Posterior cingulate gyrus (tissue), 11 donors: ENCODE data around the gene CDC25A.

Experiments used
- DNase-seq, 10 donors: peaks; one replicate each; pipeline versions ENCODE4 v3.0.0 to v3.0.0-alpha.2; 2020 to 2021; ENCODE audit warnings: mixed read lengths in 3 of 10
- intact Hi-C: fragments of 100-400 bp; cut with DNase I; formaldehyde crosslinking; loops from one replicate; pipeline ENCODE4 v1.15.1; 2023

Gene CDC25A

GRCh38 chr3:48143992-48144391 lies 44.2 kb downstream of the CDC25A start:
- peak in 1 of 10 donors; percentile 35 for DNase-seq
- intact Hi-C loops, result no loop called here

- intact Hi-C loops, result no loop called here
Measured at GRCh38 chr3:48143567-48143966, 44.6 kb downstream of the CDC25A start.

GRCh38 chr3:48142316-48142870 lies 45.8 kb downstream of the CDC25A start:
- DNase-seq, result no peak
- intact Hi-C loops, result no loop called here

More at GRCh38 chr3:48143567-48143966, 44.6 kb downstream of the CDC25A start:
- DNase-seq, result peak in 1 of 10 donors; percentile 23

GRCh38 chr3:48141604-48142137 lies 46.5 kb downstream of the CDC25A start:
- intact Hi-C loops, result no loop called here
- no peak for DNase-seq

GRCh38 chr3:48140936-48141603 lies 47.1 kb downstream of the CDC25A start:
- no peak for DNase-seq
- intact Hi-C loops, result no loop called here

DNA sequence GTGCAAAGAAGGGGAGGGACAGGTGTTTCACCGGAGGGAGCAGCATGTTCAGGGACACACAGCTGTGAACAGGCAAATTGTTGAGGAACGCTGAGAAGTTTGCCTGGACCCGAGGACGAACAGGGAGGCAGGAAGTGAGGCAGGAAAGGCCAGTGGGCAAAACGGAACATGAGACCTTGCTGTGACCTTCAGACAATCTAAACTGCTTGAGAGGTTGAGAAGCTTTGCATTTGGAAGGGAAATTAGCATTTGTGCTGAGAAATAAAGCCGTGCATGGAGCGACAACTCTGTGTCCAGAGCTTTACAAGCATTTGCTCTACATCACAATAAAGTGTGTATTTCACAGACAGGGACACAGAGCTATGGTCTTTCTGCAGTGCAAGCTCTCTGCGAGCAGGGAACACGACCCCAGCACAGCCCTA lies 47.9 kb downstream of the CDC25A start:
- DNase-seq, result no peak
- intact Hi-C loops, result no loop called here

- intact Hi-C loops, result no loop called here
- DNase-seq, result no peak
Measured at GRCh38 chr3:48137425-48137999, 50.7 kb downstream of the CDC25A start.

DNA sequence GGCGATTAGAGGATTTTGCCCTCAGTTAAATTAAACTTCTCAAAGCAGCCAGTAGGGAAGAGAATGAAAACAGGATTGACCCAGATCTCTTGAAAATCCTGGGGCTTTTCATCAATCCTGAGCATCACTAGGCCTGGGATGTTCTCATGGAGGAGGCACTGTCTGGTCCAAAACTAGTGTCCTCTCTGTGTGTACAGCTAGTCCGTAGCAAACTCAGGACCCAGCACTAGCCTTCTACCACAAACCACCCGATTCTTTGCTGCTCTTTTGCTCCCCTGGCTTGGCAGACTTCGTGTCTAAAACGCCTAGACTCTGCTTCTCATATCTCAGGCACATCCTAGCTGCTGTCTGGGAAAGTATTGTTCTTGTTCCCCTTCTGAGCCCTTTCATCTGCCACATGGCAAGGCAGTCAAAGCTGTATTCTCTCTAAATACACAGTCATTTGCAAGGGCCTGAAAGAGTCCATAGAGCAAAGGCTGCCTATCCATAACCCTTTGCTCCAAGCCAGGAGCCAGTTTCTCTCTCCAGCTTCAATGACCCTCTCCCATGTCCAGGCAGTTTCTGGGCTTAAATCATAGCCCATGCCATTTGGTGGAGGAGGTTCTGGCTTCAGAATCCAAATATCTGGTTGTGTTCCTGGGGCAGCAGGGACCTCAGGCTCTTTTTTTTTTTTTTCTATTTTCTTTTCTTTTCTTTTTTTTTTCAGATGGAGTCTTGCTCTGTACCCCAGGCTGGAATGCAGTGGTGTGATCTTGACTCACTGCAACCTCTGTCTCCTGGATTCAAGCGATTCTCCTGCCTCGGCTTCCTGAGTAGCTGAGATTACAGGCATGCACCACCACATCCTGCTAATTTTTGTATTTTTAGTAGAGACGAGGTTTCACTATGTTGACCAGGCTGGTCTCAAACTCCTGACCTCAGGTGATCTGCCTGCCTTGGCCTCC lies 52.4 kb downstream of the CDC25A start:
- DNase-seq, result no peak
- intact Hi-C loops, result no loop called here

DNA sequence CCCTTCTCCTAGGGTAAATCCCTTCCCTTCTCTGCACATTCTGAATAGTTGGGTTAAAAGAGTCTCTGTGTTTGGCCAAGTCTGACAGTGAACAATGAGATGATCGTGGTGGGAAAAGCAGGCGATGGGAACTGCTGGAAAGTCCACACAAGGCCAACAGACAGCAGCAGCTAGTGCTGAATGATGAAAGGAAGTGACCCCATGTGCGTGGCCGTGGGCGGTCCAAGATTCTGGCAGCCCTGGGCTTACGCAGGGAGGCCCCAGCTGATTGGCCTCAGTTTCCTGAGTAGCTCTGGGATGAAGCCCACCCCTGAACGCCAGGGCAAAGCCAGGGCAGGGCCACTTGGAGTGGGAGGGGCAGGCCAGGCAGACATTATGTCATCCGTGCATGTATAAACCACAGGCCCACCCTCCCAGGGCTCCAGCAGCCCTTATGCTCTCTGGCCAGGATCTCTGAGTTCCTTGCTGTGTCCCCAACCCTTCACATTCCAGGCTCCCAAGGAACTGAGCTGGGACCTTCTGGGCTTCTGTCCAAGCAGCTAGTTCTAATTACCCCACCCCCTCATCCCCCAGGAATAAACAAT lies 57.8 kb downstream of the CDC25A start:
- intact Hi-C loops, result no loop called here
- DNase-seq, result peak in 6 of 10 donors; percentile 10 to 78 (median 20)

DNA sequence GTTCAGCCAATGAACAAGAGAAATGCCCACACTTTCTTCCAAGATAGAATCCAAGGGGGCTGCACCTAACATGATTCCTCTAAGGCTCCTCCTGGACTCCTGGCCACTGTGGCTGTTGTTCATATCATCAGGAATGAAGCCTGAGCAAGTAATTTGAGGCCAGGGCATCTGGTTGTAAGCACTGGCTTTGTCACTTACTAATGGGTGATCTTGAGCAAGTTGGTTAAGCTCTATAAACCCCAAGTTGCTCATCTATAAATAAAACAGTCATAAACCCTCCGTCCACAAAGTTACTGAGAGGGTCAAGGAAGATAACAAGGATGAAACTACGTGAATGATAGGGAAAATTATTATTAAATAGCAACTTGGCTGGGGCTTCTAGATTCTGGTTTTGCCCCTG lies 58.3 kb downstream of the CDC25A start:
- intact Hi-C loops, result no loop called here

DNA sequence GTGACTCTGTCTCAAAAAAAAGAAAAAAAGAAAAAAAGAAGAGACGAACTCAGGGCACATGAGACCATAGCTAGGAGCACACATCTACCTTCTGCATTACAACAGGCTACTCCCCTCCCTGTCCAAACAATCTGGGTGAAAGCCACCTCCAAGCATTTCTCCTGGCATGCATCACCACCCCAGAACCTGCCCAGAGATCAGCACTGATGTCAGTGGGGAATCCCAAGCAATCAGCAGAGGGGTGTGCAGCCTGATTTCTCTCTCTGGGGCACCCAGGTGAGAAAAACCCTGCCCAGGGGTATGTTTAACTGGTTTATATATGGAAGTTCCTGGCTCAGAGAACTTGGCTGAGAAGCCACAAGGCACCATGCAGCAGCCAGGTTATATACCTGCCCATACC lies 59.4 kb downstream of the CDC25A start:
- DNase-seq, result no peak
- intact Hi-C loops, result no loop called here

More for the DNA sequence above, 58.3 kb downstream of the CDC25A start:
- DNase-seq, result no peak

DNA sequence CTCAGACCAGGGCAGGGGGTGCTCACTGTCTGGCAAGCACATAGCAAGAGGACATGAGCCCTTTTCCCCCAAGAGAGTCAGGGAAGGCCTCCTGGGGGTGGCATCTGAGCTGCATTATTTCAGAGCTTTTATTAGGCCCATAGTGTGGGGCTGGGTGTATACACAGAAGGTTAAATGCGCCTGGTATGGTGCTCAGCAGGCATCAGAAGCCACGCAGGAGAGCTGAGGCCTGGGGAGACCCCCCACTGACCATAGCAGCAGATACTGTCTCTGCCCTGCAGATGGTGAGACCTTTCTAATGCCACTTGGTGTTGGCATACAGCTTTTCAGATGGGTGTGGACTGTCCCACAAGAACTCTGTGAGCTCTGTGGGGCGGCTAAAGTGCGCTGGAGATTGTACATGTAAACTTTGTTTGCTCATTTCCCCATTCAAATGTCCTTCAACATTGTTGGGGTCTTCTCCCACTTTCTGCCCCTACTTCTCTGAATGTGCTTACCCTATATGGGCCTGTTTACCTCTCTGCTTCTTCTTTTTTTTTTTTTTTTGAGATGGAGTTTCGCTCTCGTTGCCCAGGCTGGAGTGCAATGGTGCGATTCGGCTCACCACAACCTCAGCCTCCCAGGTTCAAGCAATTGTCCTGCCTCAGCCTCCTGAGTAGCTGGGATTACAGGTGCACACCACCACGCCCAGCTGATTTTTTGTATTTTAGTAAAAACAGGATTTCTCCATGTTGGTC lies 62.2 kb downstream of the CDC25A start:
- intact Hi-C loops, result no loop called here
- no peak for DNase-seq

DNA sequence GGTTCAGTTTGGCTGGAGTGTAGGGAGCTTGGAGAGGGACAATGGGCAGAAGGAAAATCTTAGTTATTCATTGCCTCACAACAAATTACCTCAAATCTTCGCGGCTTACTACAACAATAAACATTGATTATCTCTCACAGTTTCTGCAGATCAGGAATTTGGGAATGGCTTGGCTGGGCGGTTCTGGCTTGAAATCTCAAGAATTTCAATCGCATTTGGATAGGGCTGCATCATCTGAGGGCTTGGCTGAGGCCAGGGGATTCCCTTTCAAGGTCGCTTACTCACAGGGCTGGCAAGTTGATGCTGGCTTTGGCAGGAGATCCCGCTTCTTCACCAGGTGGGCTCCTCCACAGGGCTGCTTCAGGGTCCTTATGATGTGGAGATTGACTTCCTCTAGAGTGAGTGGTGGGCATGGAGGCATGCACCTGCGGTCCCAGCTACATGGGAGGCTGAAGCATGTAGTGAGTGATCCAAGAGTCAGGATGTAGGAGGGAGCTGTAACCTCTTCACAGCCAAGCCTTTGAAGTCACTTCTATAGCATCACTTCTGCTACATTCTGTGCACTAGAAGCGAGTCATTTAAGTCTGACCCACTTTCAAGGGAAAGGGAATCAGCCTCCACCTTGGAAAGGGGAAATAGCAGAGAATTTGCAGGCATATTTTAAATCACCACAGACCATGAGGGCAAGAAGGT lies 63.1 kb downstream of the CDC25A start:
- DNase-seq, result no peak
- intact Hi-C loops, result no loop called here

GRCh38 chr3:48123346-48123745 lies 64.9 kb downstream of the CDC25A start:
- intact Hi-C loops, result no loop called here
- no peak for DNase-seq

DNA sequence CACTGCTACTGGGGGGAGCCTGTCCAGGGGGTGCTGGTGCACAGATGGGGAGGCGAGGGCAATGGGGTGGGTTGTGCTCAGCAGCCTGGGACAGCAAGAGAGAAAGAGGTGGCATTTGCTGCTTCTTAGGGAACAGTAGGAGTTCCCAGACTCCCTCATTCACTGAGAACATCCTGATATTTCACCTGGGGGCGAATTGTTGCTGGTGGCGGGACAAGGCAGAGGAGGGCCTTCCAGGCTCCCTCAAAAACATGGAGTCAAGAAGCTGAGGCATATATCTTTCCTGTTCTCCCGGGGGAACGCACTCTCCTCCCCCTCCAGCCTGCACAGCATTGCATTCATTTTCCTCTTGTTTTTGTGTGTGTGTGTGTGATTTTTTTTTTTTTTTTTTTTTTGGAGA lies 65.7 kb downstream of the CDC25A start:
- no peak for DNase-seq
- intact Hi-C loops, result no loop called here

DNA sequence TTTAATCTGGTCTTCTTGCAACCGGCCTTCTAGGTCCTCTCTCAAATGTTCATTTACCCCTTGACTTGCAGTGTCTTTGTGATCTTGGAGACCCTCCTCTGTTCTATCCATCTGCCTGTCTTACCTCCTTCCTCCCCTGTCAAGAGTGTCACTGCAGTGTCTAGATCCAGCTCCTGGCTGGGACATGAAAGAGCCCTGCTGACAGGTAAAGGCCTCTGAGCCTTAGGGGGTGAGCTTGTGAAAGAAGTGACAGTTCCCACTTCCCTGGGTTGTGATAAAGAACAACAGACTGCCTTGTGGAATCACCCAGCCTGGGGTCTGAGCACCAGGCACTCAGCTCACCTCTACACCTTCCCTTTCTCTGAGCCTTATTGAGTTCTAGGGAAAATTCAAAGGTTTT lies 68.0 kb downstream of the CDC25A start:
- DNase-seq, result peak in 1 of 10 donors; percentile 9
- intact Hi-C loops, result no loop called here

DNA sequence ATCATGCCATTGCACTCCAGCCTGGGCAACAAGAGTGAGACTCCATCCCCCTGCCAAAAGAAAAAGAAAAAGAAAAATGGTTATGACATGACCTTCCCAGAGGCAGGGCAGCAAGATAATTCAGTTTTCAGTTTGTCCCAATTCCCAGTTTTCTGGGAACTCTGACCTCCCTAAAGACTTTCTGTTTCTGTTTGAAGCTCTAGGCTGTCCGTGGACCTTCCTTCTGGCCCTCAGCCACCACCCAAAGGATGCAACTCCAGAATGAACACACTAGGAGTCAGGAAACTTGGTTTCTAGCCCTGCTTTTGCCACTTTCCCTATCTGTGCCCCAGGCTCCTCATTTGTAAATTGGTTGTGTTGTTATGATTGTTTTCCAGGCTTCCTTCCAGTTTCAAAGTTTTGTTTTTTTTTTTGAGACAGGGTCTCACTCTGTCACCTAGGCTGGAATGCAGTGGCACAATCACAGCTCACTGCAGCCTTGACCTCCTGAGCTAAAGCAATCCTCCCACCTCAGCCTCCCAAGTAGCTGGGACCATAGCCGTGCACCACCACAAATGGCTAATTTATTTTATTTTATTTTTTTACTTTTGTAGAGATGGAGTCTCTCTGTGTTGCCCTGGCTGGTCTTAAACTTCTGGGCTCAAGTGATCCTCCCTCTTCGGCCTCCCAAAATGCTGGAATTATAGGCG lies 68.6 kb downstream of the CDC25A start:
- DNase-seq, result peak in 1 of 10 donors; percentile 8
- intact Hi-C loops, result no loop called here

DNA sequence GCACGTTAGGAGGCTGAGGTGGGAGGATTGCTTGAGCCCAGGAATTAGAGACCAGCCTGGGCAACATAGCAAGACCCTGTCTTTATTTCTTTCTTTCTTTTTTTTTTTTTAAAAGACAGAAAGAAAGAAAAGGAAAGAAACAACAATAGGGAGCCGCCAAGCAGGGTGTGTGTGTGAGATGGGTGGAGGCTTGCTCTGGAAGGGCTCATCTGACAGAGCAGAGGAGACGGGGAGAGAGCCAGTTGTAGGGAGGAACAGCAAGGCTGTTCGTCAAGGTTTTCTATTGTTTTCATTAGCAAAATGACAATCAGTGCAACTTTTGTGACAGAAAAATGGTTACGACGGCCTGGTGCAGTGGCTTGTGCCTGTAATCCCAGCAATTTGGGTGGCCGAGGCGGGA lies 69.3 kb downstream of the CDC25A start:
- intact Hi-C loops, result no loop called here
- peak in 1 of 10 donors; percentile 55 for DNase-seq
